ENCODE results near the gene MYBPC1. TPM values are rescaled to one million over a fixed set of nuclear protein-coding genes. Genes with fewer than 3 reads are reported as not detected.
"Not testable (repeated sequence)": the region's sequence is repeated elsewhere in the genome, so short reads cannot be mapped to it uniquely, and the experiment has no call there.

MYBPC1 gene
- total RNA-seq, 3 donors from 2014 or later = not detected

- peaks cover 12% of the 10 kb centered on the region for H3K36me3 Mint-ChIP-seq (ENCODE audit: insufficient read depth)
- not testable (repeated sequence) for H3K27me3 Mint-ChIP-seq (ENCODE audit: low read depth); ATAC-seq; H3K4me1 Mint-ChIP-seq (ENCODE audit: low read depth); H3K4me3 Mint-ChIP-seq; H3K9me3 Mint-ChIP-seq; DNase-seq
These were observed 139.7 kb downstream of the MYBPC1 start for GRCh38 chr12:101734482-101734881.

Other genes with a start within 250 kb of the MYBPC1 start
- gene ARL1, start 187.2 kb upstream of the MYBPC1 start, total RNA-seq = 100 to 1,000 TPM in 1 of 3 donors, 10 to 100 TPM in 2; 82.4 to 100 (median 92.5) TPM
- not detected for gene SPIC, start 119.6 kb upstream of the MYBPC1 start, total RNA-seq
- 10 to 100 TPM; 16.3 to 18.2 (median 16.5) TPM for gene CHPT1, start 102.7 kb downstream of the MYBPC1 start, total RNA-seq
- under 1 TPM in 2 of 3 donors, not detected in 1; 0.13 to 0.43 TPM for gene SYCP3, start 144.5 kb downstream of the MYBPC1 start, total RNA-seq
- gene GNPTAB, start 236.0 kb downstream of the MYBPC1 start, total RNA-seq = 10 to 100 TPM; 25.3 to 31.9 (median 29.6) TPM